Measurements from ENCODE around the gene RNPEP. TPM values are rescaled to one million over a fixed set of nuclear protein-coding genes. Genes with fewer than 3 reads are reported as not detected.
A peak's percentile ranks its signal among the peaks of the same experiment; 100 is the strongest.

RNPEP gene
- total RNA-seq, 1 donor from 2014 or later = 42.4 TPM

DNA sequence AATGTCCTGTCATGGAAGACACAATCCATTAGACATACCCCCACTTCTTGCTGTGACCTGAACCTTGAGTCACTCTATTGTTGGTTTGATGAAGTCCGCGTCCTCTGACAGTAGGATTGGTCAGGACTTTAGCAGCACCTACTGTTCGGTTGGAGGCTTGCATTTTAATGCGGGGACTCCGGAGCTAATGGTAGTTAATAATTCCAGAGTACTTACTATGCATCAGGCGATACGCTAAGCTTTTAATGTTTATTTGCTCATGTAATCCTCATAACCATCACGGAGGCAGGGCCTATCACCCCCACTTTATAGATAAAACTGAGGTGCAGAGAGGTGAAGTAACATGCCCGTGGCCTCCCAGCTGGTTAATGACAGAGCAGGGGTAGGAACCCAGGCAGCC is 20.1 kb downstream of the RNPEP start:
- TF ChIP-seq CTCF (IDR thresholded peaks at IDR 0.05; ENCODE audit: partially characterized antibody, unreplicated experiment) = no peak
- Mint-ChIP-seq H3K27me3 (ENCODE audit: unreplicated experiment) (peaks cover 7% of the 10 kb centered on the region), H3K27ac (ENCODE audit: unreplicated experiment) (no peak overlapping the region), H3K36me3 (ENCODE audit: unreplicated experiment) (peaks cover 3% of the 10 kb centered on the region), H3K4me3 (ENCODE audit: unreplicated experiment) (no peak overlapping the region), H3K9me3 (ENCODE audit: unreplicated experiment) (no peaks in the 10 kb centered on the region), H3K4me1 (ENCODE audit: low read depth, unreplicated experiment) (no peaks in the 10 kb centered on the region)
- DNase-seq = no peak

DNA sequence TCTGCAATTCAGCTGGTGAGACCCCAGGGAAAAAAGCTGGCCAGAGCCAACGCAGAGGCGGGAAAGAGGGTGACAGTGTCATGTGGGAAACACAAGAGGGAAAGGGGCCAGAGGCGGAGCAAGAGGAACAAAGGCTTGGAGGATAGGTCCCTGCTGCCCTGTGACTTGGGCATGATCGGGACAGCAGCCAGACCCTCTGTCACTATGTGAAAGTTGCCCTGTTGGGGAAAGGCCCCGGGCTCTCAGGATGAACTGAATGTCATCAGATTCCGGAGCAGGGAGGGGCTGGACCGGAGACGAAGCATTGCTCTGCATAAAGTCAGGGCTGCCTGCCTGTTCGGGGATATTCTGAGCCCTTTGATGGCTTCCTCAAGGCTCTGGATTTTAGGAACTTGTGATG is 22.3 kb downstream of the RNPEP start:
- DNase-seq = no peak
- H3K27ac Mint-ChIP-seq (ENCODE audit: unreplicated experiment) = no peak overlapping the region
- H3K4me1 Mint-ChIP-seq (ENCODE audit: low read depth, unreplicated experiment) = no peaks in the 10 kb centered on the region
- H3K4me3 Mint-ChIP-seq (ENCODE audit: unreplicated experiment) = no peak overlapping the region
- H3K36me3 Mint-ChIP-seq (ENCODE audit: unreplicated experiment) = peaks cover 3% of the 10 kb centered on the region
- TF ChIP-seq CTCF (IDR thresholded peaks at IDR 0.05; ENCODE audit: partially characterized antibody, unreplicated experiment) = no peak
- H3K27me3 Mint-ChIP-seq (ENCODE audit: unreplicated experiment) = peaks cover 9% of the 10 kb centered on the region
- peaks cover 3% of the 10 kb centered on the region for H3K9me3 Mint-ChIP-seq (ENCODE audit: unreplicated experiment)

DNA sequence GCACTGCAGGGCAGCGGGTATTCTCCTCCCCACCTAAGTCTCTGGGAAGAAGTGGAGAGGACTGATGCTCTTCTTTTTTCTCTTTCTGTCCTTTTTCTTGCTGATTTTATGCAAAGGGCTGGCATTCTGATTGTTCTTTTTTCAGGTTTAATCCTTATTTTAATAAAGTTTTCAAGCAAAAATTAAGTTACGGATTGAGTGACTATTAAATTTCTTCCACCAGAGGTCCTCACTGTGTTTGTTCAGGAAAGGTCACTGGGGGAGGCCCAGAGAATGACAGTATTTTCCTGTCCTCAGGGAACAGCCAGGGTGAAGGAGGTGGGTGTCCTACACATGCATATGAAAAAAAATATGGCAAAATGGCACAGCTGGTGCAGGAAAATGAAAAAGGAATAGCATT is 23.5 kb downstream of the RNPEP start:
- no peak for DNase-seq
- H3K4me3 Mint-ChIP-seq (ENCODE audit: unreplicated experiment) = no peak overlapping the region
- peaks cover 3% of the 10 kb centered on the region for H3K9me3 Mint-ChIP-seq (ENCODE audit: unreplicated experiment)
- H3K27ac Mint-ChIP-seq (ENCODE audit: unreplicated experiment) = no peak overlapping the region
- peaks cover 3% of the 10 kb centered on the region for H3K36me3 Mint-ChIP-seq (ENCODE audit: unreplicated experiment)
- H3K4me1 Mint-ChIP-seq (ENCODE audit: low read depth, unreplicated experiment) = no peaks in the 10 kb centered on the region
- peak; percentile 18 for TF ChIP-seq CTCF (IDR thresholded peaks at IDR 0.05; ENCODE audit: partially characterized antibody, unreplicated experiment)
- H3K27me3 Mint-ChIP-seq (ENCODE audit: unreplicated experiment) = peaks cover 9% of the 10 kb centered on the region

DNA sequence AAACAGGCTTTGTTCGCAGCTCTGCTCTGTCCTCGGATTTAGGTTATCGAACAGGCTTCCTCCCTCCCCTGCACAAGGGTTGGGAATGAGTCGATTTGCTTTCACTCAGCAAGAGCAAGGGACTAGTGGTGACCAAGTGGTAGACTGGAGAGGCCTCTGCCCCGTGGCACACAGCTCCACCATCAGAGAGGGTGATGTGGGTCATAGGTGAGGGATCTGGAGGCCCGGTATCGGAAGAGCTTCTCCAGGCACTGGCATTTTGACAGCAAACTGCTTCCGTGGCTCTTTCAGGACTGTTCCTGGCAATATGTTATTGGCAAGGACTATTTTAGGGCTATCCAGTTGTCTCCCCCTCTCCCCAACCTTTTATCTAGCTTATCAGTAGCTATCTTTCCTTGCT is 24.9 kb downstream of the RNPEP start:
- DNase-seq = no peak
- Mint-ChIP-seq H3K27ac (ENCODE audit: unreplicated experiment) (no peak overlapping the region), H3K4me1 (ENCODE audit: low read depth, unreplicated experiment) (no peaks in the 10 kb centered on the region), H3K9me3 (ENCODE audit: unreplicated experiment) (peaks cover 3% of the 10 kb centered on the region), H3K4me3 (ENCODE audit: unreplicated experiment) (no peak overlapping the region), H3K27me3 (ENCODE audit: unreplicated experiment) (peaks cover 9% of the 10 kb centered on the region), H3K36me3 (ENCODE audit: unreplicated experiment) (peaks cover 3% of the 10 kb centered on the region)
- TF ChIP-seq CTCF (IDR thresholded peaks at IDR 0.05; ENCODE audit: partially characterized antibody, unreplicated experiment) = no peak

- Mint-ChIP-seq H3K27ac (ENCODE audit: unreplicated experiment) (no peak overlapping the region), H3K9me3 (ENCODE audit: unreplicated experiment) (peaks cover 3% of the 10 kb centered on the region), H3K27me3 (ENCODE audit: unreplicated experiment) (peaks cover 9% of the 10 kb centered on the region), H3K4me3 (ENCODE audit: unreplicated experiment) (no peak overlapping the region), H3K36me3 (ENCODE audit: unreplicated experiment) (peaks cover 3% of the 10 kb centered on the region), H3K4me1 (ENCODE audit: low read depth, unreplicated experiment) (no peaks in the 10 kb centered on the region)
- TF ChIP-seq CTCF (IDR thresholded peaks at IDR 0.05; ENCODE audit: partially characterized antibody, unreplicated experiment) = no peak
- no peak for DNase-seq
Observed at GRCh38 chr1:202007805-202008489, 25.5 kb downstream of the RNPEP start.
